Gastroesophageal sphincter (tissue), 3 donors: Measurements from ENCODE around the gene ATP8B3.

Source experiments
- CTCF ChIP-seq, 4 experiments: fragments of 200-600 bp in 2 of 4; fragments of 450-650 bp in 2 of 4; sonication (generic) in 1 of 4; IDR thresholded peaks; one replicate each; pipeline ENCODE4 v1.5.1; 2017 to 2019; ENCODE audit warnings: antibody characterized with exemption in 4 of 4, mild to moderate bottlenecking in 2 of 4, moderate library complexity in 2 of 4
- EP300 ChIP-seq: sonication (generic); formaldehyde crosslinking; IDR thresholded peaks from one replicate; pipeline ENCODE4 v1.6.1; 2017; ENCODE audit warnings: antibody characterized with exemption, mild to moderate bottlenecking
- POLR2A ChIP-seq, 2 donors: fragments of 450-650 bp; IDR thresholded peaks; one replicate each; pipeline ENCODE4 v1.6.1; 2017; ENCODE audit warnings: antibody characterized with exemption in 2 of 2, mild to moderate bottlenecking in 2 of 2, moderate library complexity in 1 of 2

- TF ChIP-seq CTCF (IDR thresholded peaks at IDR 0.05), result no peak
- no peak for TF ChIP-seq EP300
- no peak for TF ChIP-seq POLR2A (IDR thresholded peaks at IDR 0.05)
Observed at GRCh38 chr19:1780272-1780958, 31.7 kb downstream of the ATP8B3 start.
